Tibial nerve (tissue), 4 donors: Measurements from ENCODE around the gene MROH8. TPM values are rescaled to one million over a fixed set of nuclear protein-coding genes. Genes with fewer than 3 reads are reported as not detected.
A peak's percentile ranks its signal among the peaks of the same experiment; 100 is the strongest.

Experiments used
- DNase-seq, 2 donors: peaks; one replicate each; pipeline ENCODE4 v3.0.0-alpha.2; 2019; ENCODE audit warnings: low spot score in 2 of 2
- H3K27ac ChIP-seq, 4 donors: fragments of 200-600 bp; sonication (generic) in 3 of 4; one replicate each; pipeline ENCODE4 v1.5.1; 2017 to 2019; ENCODE audit warnings: mild to moderate bottlenecking in 1 of 4
- H3K27me3 ChIP-seq, 2 donors: fragments of 200-600 bp; sonication (generic) in 1 of 2; one replicate each; pipeline versions ENCODE4 v1.5.1 to v1.6.0; 2017 to 2019
- H3K36me3 ChIP-seq, 3 donors: fragments of 200-600 bp; sonication (generic); one replicate each; pipeline ENCODE4 v1.5.1; 2018 to 2019
- H3K4me1 ChIP-seq, 4 donors: fragments of 200-600 bp; sonication (generic) in 3 of 4; one replicate each; pipeline ENCODE4 v1.5.1; 2017 to 2019
- H3K4me3 ChIP-seq, 4 donors: fragments of 200-600 bp; sonication (generic) in 3 of 4; one replicate each; pipeline ENCODE4 v1.5.1; 2017 to 2019; ENCODE audit warnings: mild to moderate bottlenecking in 1 of 4, moderate library complexity in 1 of 4
- H3K9me3 ChIP-seq, 4 donors: fragments of 200-600 bp; sonication (generic) in 3 of 4; one replicate each; pipeline ENCODE4 v1.5.1; 2017 to 2019
- CTCF ChIP-seq, 5 experiments: fragments of 200-600 bp in 3 of 5; fragments of 450-650 bp in 2 of 5; sonication (generic) in 3 of 5; IDR thresholded peaks; one replicate each; pipeline ENCODE4 v1.5.1; 2016 to 2019; ENCODE audit warnings: antibody characterized with exemption in 5 of 5, mild to moderate bottlenecking in 3 of 5, moderate library complexity in 2 of 5
- EP300 ChIP-seq, 2 donors: sonication (generic); formaldehyde crosslinking; IDR thresholded peaks; one replicate each; pipeline ENCODE4 v1.6.1; 2017; ENCODE audit warnings: antibody characterized with exemption in 2 of 2, mild to moderate bottlenecking in 1 of 2
- POLR2A ChIP-seq, 2 donors: fragments of 450-650 bp; IDR thresholded peaks; one replicate each; pipeline ENCODE4 v1.6.1; 2017; ENCODE audit warnings: antibody characterized with exemption in 2 of 2, mild to moderate bottlenecking in 2 of 2, moderate library complexity in 2 of 2
- WGBS, 2 donors: methylation state at CpG; one replicate each; pipeline ENCODE4 v1.1.5; 2018; 5-methylcytosine and 5-hydroxymethylcytosine counted together
- total RNA-seq, 4 donors: library from RNA; depleted of rRNA; stranded (reverse); fragments of >200 nt; gene quantifications; one replicate each; pipeline ENCODE4 v1.1.0, GENCODE V29; 2016

MROH8 gene
- total RNA-seq, 4 donors from 2014 or later: 1.9 to 2.7 (median 2.4) TPM

- H3K4me1 ChIP-seq: peaks cover 0 to 34% (median 2%) of the 10 kb centered on the region in 4 donors
- no peak overlapping the region for H3K4me3 ChIP-seq
- no peaks in the 10 kb centered on the region for H3K9me3 ChIP-seq
- DNase-seq: no peak
- 82 to 91% methylated on average over 13 of the region's 13 CpGs for WGBS, 2 donors
- H3K36me3 ChIP-seq: peaks cover 6 to 80% (median 6%) of the 10 kb centered on the region in 3 donors
- TF ChIP-seq POLR2A (IDR thresholded peaks at IDR 0.05): no peak
- no peak for TF ChIP-seq EP300 (IDR thresholded peaks at IDR 0.05)
- H3K27me3 ChIP-seq: no peaks in the 10 kb centered on the region
- peak overlapping the region in 3 of 4 donors; percentile 34 to 79 (median 65) for H3K27ac ChIP-seq
These were observed 21.8 kb upstream of the MROH8 start for GRCh38 chr20:37200926-37201826.

GRCh38 chr20:37200376-37200775, 21.0 kb upstream of the MROH8 start:
- DNase-seq: no peak
- H3K4me3 ChIP-seq: no peak overlapping the region
- WGBS, 2 donors: 77 to 80% methylated on average over 4 of the region's 4 CpGs
- no peaks in the 10 kb centered on the region for H3K9me3 ChIP-seq
- H3K27me3 ChIP-seq: no peaks in the 10 kb centered on the region
- H3K27ac ChIP-seq: peak overlapping the region in 1 of 4 donors; percentile 5
- H3K4me1 ChIP-seq: peaks cover 0 to 33% (median under 1%) of the 10 kb centered on the region in 4 donors
- H3K36me3 ChIP-seq: peaks cover 6 to 72% (median 6%) of the 10 kb centered on the region in 3 donors
- TF ChIP-seq EP300 (IDR thresholded peaks at IDR 0.05) (no peak), CTCF (IDR thresholded peaks at IDR 0.05) (no peak), POLR2A (IDR thresholded peaks at IDR 0.05) (no peak)

- DNase-seq: no peak
- peaks cover 0 to 44% (median 6%) of the 10 kb centered on the region in 4 donors for H3K4me1 ChIP-seq
- peaks cover 0 to 59% (median 5%) of the 10 kb centered on the region in 3 donors for H3K36me3 ChIP-seq
- no peak overlapping the region for H3K4me3 ChIP-seq
- H3K9me3 ChIP-seq: no peaks in the 10 kb centered on the region
- H3K27me3 ChIP-seq: no peaks in the 10 kb centered on the region
- 91 to 92% methylated on average over 15 of the region's 16 CpGs for WGBS, 2 donors
- TF ChIP-seq POLR2A (IDR thresholded peaks at IDR 0.05) (no peak), EP300 (IDR thresholded peaks at IDR 0.05) (no peak), CTCF (IDR thresholded peaks at IDR 0.05) (no peak)
- H3K27ac ChIP-seq: no peak overlapping the region
These were observed 19.7 kb upstream of the MROH8 start for GRCh38 chr20:37198932-37199660.

GRCh38 chr20:37194621-37195417, 15.5 kb upstream of the MROH8 start:
- peaks cover 0 to 70% (median 13%) of the 10 kb centered on the region in 4 donors for H3K4me1 ChIP-seq
- no peak for TF ChIP-seq POLR2A (IDR thresholded peaks at IDR 0.05)
- no peak overlapping the region for H3K4me3 ChIP-seq
- WGBS, 2 donors: 42 to 48% methylated on average over 14 of the region's 14 CpGs
- H3K36me3 ChIP-seq: peaks cover 0 to 30% (median 2%) of the 10 kb centered on the region in 3 donors
- no peak for DNase-seq
- peak overlapping the region in 1 of 4 donors; percentile 58 for H3K27ac ChIP-seq
- no peaks in the 10 kb centered on the region for H3K9me3 ChIP-seq
- H3K27me3 ChIP-seq: no peaks in the 10 kb centered on the region

- no peak for DNase-seq
- WGBS, 2 donors: 85 to 91% methylated on average over 8 of the region's 8 CpGs
- no peak for TF ChIP-seq POLR2A (IDR thresholded peaks at IDR 0.05)
- no peak for TF ChIP-seq CTCF (IDR thresholded peaks at IDR 0.05)
- no peak for TF ChIP-seq EP300 (IDR thresholded peaks at IDR 0.05)
- peaks cover 0 to 22% (median 2%) of the 10 kb centered on the region in 3 donors for H3K36me3 ChIP-seq
- H3K27ac ChIP-seq: no peak overlapping the region
- no peaks in the 10 kb centered on the region for H3K27me3 ChIP-seq
- no peak overlapping the region for H3K4me3 ChIP-seq
- peaks cover 0 to 77% (median 15%) of the 10 kb centered on the region in 4 donors for H3K4me1 ChIP-seq
- H3K9me3 ChIP-seq: no peaks in the 10 kb centered on the region
These were observed 14.5 kb upstream of the MROH8 start for GRCh38 chr20:37193821-37194220.
